Measurements from ENCODE around the gene MTREX.

DNA sequence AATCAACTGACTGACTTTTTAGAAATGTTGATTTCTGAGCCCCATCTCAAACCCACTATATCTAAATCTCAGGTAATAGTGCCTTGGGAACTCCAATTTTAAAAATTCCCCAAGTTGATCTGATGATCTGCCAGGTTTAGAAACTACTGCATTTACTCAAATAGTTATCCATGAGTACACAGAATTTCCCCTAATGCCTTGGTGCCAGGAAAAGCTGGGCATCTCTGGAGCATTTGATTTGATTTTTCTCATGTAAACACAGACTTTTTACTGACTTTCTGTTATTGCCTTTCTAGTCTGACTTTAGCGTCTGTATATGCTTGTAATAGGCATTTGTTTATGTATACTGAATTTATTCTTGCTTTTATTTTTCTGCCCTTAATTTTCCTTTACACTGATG is 35.8 kb downstream of the MTREX start:
- TF ChIP-seq CTCF (IDR thresholded peaks at IDR 0.05) (no peak), POLR2A (IDR thresholded peaks at IDR 0.05) (no peak)
